ENCODE measurements around the gene XRRA1.

DNA sequence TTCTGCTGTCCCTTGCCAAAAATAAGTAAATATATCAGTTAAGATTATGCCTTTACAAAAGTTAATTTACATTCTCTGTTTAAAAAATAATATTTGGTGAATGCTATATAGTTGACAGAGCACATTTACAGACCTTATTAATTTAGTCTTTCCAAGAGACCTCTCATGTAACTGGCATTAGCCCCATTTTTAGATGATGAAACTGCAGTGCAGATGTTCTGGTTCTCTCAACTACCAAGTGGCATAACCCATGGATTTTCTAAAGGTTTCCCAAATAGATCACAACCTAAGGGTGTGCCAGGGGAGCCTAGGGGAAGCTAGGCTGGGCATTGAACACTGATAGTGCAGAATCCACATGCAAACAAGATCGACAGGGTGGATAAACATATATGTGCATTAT lies 111.7 kb downstream of the XRRA1 start:
- TF ChIP-seq, protein P1, sequence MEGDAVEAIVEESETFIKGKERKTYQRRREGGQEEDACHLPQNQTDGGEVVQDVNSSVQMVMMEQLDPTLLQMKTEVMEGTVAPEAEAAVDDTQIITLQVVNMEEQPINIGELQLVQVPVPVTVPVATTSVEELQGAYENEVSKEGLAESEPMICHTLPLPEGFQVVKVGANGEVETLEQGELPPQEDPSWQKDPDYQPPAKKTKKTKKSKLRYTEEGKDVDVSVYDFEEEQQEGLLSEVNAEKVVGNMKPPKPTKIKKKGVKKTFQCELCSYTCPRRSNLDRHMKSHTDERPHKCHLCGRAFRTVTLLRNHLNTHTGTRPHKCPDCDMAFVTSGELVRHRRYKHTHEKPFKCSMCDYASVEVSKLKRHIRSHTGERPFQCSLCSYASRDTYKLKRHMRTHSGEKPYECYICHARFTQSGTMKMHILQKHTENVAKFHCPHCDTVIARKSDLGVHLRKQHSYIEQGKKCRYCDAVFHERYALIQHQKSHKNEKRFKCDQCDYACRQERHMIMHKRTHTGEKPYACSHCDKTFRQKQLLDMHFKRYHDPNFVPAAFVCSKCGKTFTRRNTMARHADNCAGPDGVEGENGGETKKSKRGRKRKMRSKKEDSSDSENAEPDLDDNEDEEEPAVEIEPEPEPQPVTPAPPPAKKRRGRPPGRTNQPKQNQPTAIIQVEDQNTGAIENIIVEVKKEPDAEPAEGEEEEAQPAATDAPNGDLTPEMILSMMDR (IDR thresholded peaks at IDR 0.05) = no peak
- TF ChIP-seq POLR2A (IDR thresholded peaks at IDR 0.05) = no peak

All from uterus (tissue), 2 donors.